ENCODE data around the gene SLC1A2. TPM values are rescaled to one million over a fixed set of nuclear protein-coding genes. Genes with fewer than 3 reads are reported as not detected.

Gene SLC1A2
- total and polyA plus RNA-seq, 2 experiments from 2014 or later, result 0.70 to 2.8 TPM

- TF ChIP-seq CTCF (conservative IDR thresholded peaks at IDR 0.05; ENCODE audit: low read depth in 2 of 2) (no peak), ETS1 (IDR thresholded peaks at IDR 0.05) (no peak), ZNF114 (CRISPR knock-in tag; IDR thresholded peaks at IDR 0.05) (no peak)
Observed at GRCh38 chr11:35388061-35388460, 31.3 kb downstream of the SLC1A2 start (continued).

- Histone ChIP-seq H2AFZ (no peak overlapping the region), H3K4me1 (ENCODE audit: insufficient read depth) (no peaks in the 10 kb centered on the region), H4K20me1 (replicated peaks; ENCODE audit: insufficient read depth) (no peaks in the 10 kb centered on the region), H3K27me3 (ENCODE audit: insufficient read depth) (no peaks in the 10 kb centered on the region), H3K36me3 (ENCODE audit: insufficient read depth) (no peaks in the 10 kb centered on the region), H3K9me2 (ENCODE audit: insufficient read depth) (no peaks in the 10 kb centered on the region), H3K4me2 (no peak overlapping the region), H3K27ac (ENCODE audit: low read depth) (no peak overlapping the region), H3K4me3 (no peak overlapping the region), H3F3A (replicated peaks; ENCODE audit: low read depth) (no peaks in the 10 kb centered on the region), H3K79me2 (replicated peaks; ENCODE audit: insufficient read depth) (no peaks in the 10 kb centered on the region)
- no peak for ATAC-seq
- Mint-ChIP-seq H3K27ac (no peak overlapping the region), H3K9me3 (no peaks in the 10 kb centered on the region), H3K36me3 (ENCODE audit: low read depth) (no peaks in the 10 kb centered on the region), H3K4me3 (no peak overlapping the region), H3K4me1 (peaks cover 6% of the 10 kb centered on the region; the same call in 2 of the 3 replicates), H3K27me3 (ENCODE audit: insufficient read depth, low read depth, poor library complexity) (no peaks in the 10 kb centered on the region)
- no peak for TF ChIP-seq ZNF114 (CRISPR knock-in tag; IDR thresholded peaks at IDR 0.05)
- TF ChIP-seq CREB1 (CRISPR knock-in tag; IDR thresholded peaks at IDR 0.05; ENCODE audit: low read depth), result no peak
- no peak for TF ChIP-seq ETS1 (IDR thresholded peaks at IDR 0.05)
- TF ChIP-seq ZNF331 (CRISPR knock-in tag; IDR thresholded peaks at IDR 0.05; ENCODE audit: low read depth), result no peak
- no peak for TF ChIP-seq ZNF462 (CRISPR knock-in tag; IDR thresholded peaks at IDR 0.05)
- DNase-seq (ENCODE audit: low spot score), result no peak
Observed at GRCh38 chr11:35387111-35387982, 32.0 kb downstream of the SLC1A2 start.

All from GM23338 (cell line).